GM19023 (cell line): ENCODE measurements around the gene GTF2H4.

Experiments used
- ATAC-seq: cut with Tn5 transposase; IDR thresholded peaks from one replicate; pipeline ENCODE4 v1.9.1; 2021; ENCODE audit warnings: mild to moderate bottlenecking, moderate library complexity; ENCODE audit not compliant: unreplicated experiment

Gene GTF2H4

GRCh38 chr6:30951907-30952469 is 44.0 kb downstream of the GTF2H4 start:
- ATAC-seq: no peak

GRCh38 chr6:30954631-30955366 is 46.8 kb downstream of the GTF2H4 start:
- no peak for ATAC-seq

- ATAC-seq: peak; percentile 65
These were observed 47.5 kb downstream of the GTF2H4 start for GRCh38 chr6:30955367-30956042.

GRCh38 chr6:30957716-30958115 is 49.7 kb downstream of the GTF2H4 start:
- ATAC-seq: no peak

GRCh38 chr6:30960907-30961673 is 53.1 kb downstream of the GTF2H4 start:
- no peak for ATAC-seq

- no peak for ATAC-seq
These were observed 54.7 kb downstream of the GTF2H4 start for GRCh38 chr6:30962716-30963115.

- no peak for ATAC-seq
These were observed 55.6 kb downstream of the GTF2H4 start for GRCh38 chr6:30963641-30964040.
